ENCODE data around the gene FAM114A2. TPM values are rescaled to one million over a fixed set of nuclear protein-coding genes. Genes with fewer than 3 reads are reported as not detected.

The FAM114A2 gene
- total RNA-seq (10 to 100 TPM; 39.0 to 45.5 TPM), polyA plus RNA-seq (10 to 100 TPM; 18.2 to 20.6 TPM)

- H3K9me3 Mint-ChIP-seq = no peaks in the 10 kb centered on the region
- CTCF ChIA-PET (ENCODE audit: partially characterized antibody) = interaction anchor here (1.7 to 3.3 kb wide), 3 partner anchors 15 to 151 kb away, joined by 3 to 16 read pairs (median 9); partner anchors contain the start of gene GALNT10
- Histone ChIP-seq H3K27me3 (ENCODE audit: insufficient read depth, low read length) (no peaks in the 10 kb centered on the region), H3K36me3 (ENCODE audit: insufficient read depth, low read length) (no peaks in the 10 kb centered on the region), H3K9me3 (ENCODE audit: control insufficient read depth in 1 of 2, low read length in 2 of 2) (no peaks in the 10 kb centered on the region), H3K4me3 (ENCODE audit: low read length in 2 of 2) (peak within 1 kb of the TSS; percentile 59 to 99), H3K4me1 (ENCODE audit: insufficient read depth, low read length) (peaks cover 44% of the 10 kb centered on the region), H3K27ac (ENCODE audit: low read depth, low read length) (peak within 1 kb of the TSS; percentile 72)
- DNase-seq = peak; percentile 85 to 91 (median 86)
- H3K27me3 Mint-ChIP-seq = no peaks in the 10 kb centered on the region
- POLR2A ChIA-PET (ENCODE audit: partially characterized antibody) = interaction anchor here (0.8 to 2.4 kb wide), 21 partner anchors 9 to 898 kb away, joined by 3 to 39 read pairs (median 4); partner anchors contain the start of genes CNOT8, GALNT10, GEMIN5 and SAP30L
- peak within 1 kb of the TSS; percentile 91 to 99 (median 98) for H3K27ac Mint-ChIP-seq
- peaks cover 8 to 22% of the 10 kb centered on the region in 2 donors for H3K36me3 Mint-ChIP-seq
- H3K4me1 Mint-ChIP-seq = peaks cover 39 to 59% (median 51%) of the 10 kb centered on the region in 4 donors
- intact Hi-C loops (cut with micrococcal nuclease) = loop anchor here (1.0 kb wide), 2 partner anchors 151 to 406 kb away; partner anchors contain the start of genes GALNT10 and SAP30L
- peak within 1 kb of the TSS; percentile 92 to 99 (median 98) for H3K4me3 Mint-ChIP-seq
Measured at GRCh38 chr5:154038707-154039457, at the start of gene FAM114A2, which contains the start of gene MFAP3. Gene FAM114A2 (minus strand): TSS chr5:154038910. CDS start chr5:154034953, 3,957 bp downstream. Gene MFAP3 (plus strand): TSS chr5:154038967. CDS start chr5:154049723, 10,756 bp downstream.

- H3K4me3 Mint-ChIP-seq = no peak overlapping the region
- no peaks in the 10 kb centered on the region for H3K4me1 ChIP-seq (ENCODE audit: insufficient read depth, low read length)
- H3K27me3 Mint-ChIP-seq = peaks cover 2% of the 10 kb centered on the region in 2 donors
- no peaks in the 10 kb centered on the region for H3K36me3 Mint-ChIP-seq
- intact Hi-C loops (cut with micrococcal nuclease) = no loop called here
- H3K27ac ChIP-seq (ENCODE audit: low read depth, low read length) = no peak overlapping the region
- no peak overlapping the region for H3K4me3 ChIP-seq (ENCODE audit: low read length in 2 of 2)
- peaks cover 0 to 2% (median 0%) of the 10 kb centered on the region in 4 donors for H3K4me1 Mint-ChIP-seq
- H3K27me3 ChIP-seq (ENCODE audit: insufficient read depth, low read length) = no peaks in the 10 kb centered on the region
- no peak for DNase-seq
- ChIA-PET POLR2A (ENCODE audit: partially characterized antibody) (interaction anchor here (0.8 kb wide), 1 partner anchor 9 kb away, joined by 3 read pairs; no protein-coding TSS in a partner anchor), CTCF (ENCODE audit: partially characterized antibody) (interaction anchor here (1.1 to 1.2 kb wide), 2 partner anchors 13 to 15 kb away, joined by 4 to 6 read pairs; no protein-coding TSS in a partner anchor)
- H3K9me3 Mint-ChIP-seq = peaks cover 0 to 2% (median 0%) of the 10 kb centered on the region in 8 donors
- no peaks in the 10 kb centered on the region for H3K9me3 ChIP-seq (ENCODE audit: control insufficient read depth in 1 of 2, low read length in 2 of 2)
- no peaks in the 10 kb centered on the region for H3K36me3 ChIP-seq (ENCODE audit: insufficient read depth, low read length)
- no peak overlapping the region for H3K27ac Mint-ChIP-seq
Measured at GRCh38 chr5:154087260-154087659, 48.5 kb upstream of the FAM114A2 start.

GRCh38 chr5:154086641-154087040 lies 47.9 kb upstream of the FAM114A2 start:
- Histone ChIP-seq H3K9me3 (ENCODE audit: control insufficient read depth in 1 of 2, low read length in 2 of 2) (no peaks in the 10 kb centered on the region), H3K4me1 (ENCODE audit: insufficient read depth, low read length) (no peaks in the 10 kb centered on the region), H3K36me3 (ENCODE audit: insufficient read depth, low read length) (no peaks in the 10 kb centered on the region), H3K27me3 (ENCODE audit: insufficient read depth, low read length) (no peaks in the 10 kb centered on the region), H3K4me3 (ENCODE audit: low read length in 2 of 2) (no peak overlapping the region), H3K27ac (ENCODE audit: low read depth, low read length) (no peak overlapping the region)
- DNase-seq = no peak
- Mint-ChIP-seq H3K36me3 (no peaks in the 10 kb centered on the region), H3K27ac (no peak overlapping the region), H3K9me3 (peaks cover 0 to 2% (median 0%) of the 10 kb centered on the region in 8 donors), H3K4me1 (peaks cover 0 to 2% (median 0%) of the 10 kb centered on the region in 4 donors), H3K4me3 (no peak overlapping the region), H3K27me3 (peaks cover 2% of the 10 kb centered on the region in 2 donors)
- CTCF ChIA-PET (ENCODE audit: partially characterized antibody) = interaction anchor here (1.1 to 1.2 kb wide), 2 partner anchors 12 to 14 kb away, joined by 4 to 6 read pairs; no protein-coding TSS in a partner anchor
- intact Hi-C loops (cut with micrococcal nuclease) = no loop called here
- POLR2A ChIA-PET (ENCODE audit: partially characterized antibody) = interaction anchor here (0.8 kb wide), 1 partner anchor 10 kb away, joined by 3 read pairs; no protein-coding TSS in a partner anchor

- Mint-ChIP-seq H3K36me3 (no peaks in the 10 kb centered on the region), H3K9me3 (peaks cover 0 to 2% (median 0%) of the 10 kb centered on the region in 8 donors), H3K4me1 (peaks cover 0 to 2% (median 0%) of the 10 kb centered on the region in 4 donors), H3K4me3 (no peak overlapping the region), H3K27ac (no peak overlapping the region), H3K27me3 (peaks cover 2% of the 10 kb centered on the region in 2 donors)
- ChIA-PET CTCF (ENCODE audit: partially characterized antibody) (interaction anchor here (1.1 to 1.2 kb wide), 2 partner anchors 12 to 14 kb away, joined by 4 to 6 read pairs; no protein-coding TSS in a partner anchor), POLR2A (ENCODE audit: partially characterized antibody) (no interaction called here)
- no peak overlapping the region for H3K27ac ChIP-seq (ENCODE audit: low read depth, low read length)
- H3K4me3 ChIP-seq (ENCODE audit: low read length in 2 of 2) = no peak overlapping the region
- DNase-seq = no peak
- H3K36me3 ChIP-seq (ENCODE audit: insufficient read depth, low read length) = no peaks in the 10 kb centered on the region
- H3K27me3 ChIP-seq (ENCODE audit: insufficient read depth, low read length) = no peaks in the 10 kb centered on the region
- intact Hi-C loops (cut with micrococcal nuclease) = no loop called here
- no peaks in the 10 kb centered on the region for H3K9me3 ChIP-seq (ENCODE audit: control insufficient read depth in 1 of 2, low read length in 2 of 2)
- no peaks in the 10 kb centered on the region for H3K4me1 ChIP-seq (ENCODE audit: insufficient read depth, low read length)
Measured at GRCh38 chr5:154086146-154086545, 47.4 kb upstream of the FAM114A2 start.

GRCh38 chr5:154084062-154084639 lies 45.4 kb upstream of the FAM114A2 start:
- H3K36me3 ChIP-seq (ENCODE audit: insufficient read depth, low read length) = no peaks in the 10 kb centered on the region
- H3K4me1 ChIP-seq (ENCODE audit: insufficient read depth, low read length) = no peaks in the 10 kb centered on the region
- no peaks in the 10 kb centered on the region for H3K27me3 ChIP-seq (ENCODE audit: insufficient read depth, low read length)
- H3K4me1 Mint-ChIP-seq = peaks cover 0 to 2% (median 0%) of the 10 kb centered on the region in 4 donors
- no peak overlapping the region for H3K27ac Mint-ChIP-seq
- ChIA-PET CTCF (ENCODE audit: partially characterized antibody) (interaction anchor here (4.2 kb wide), 1 partner anchor 12 kb away, joined by 15 read pairs; no protein-coding TSS in a partner anchor), POLR2A (ENCODE audit: partially characterized antibody) (no interaction called here)
- no peak overlapping the region for H3K27ac ChIP-seq (ENCODE audit: low read depth, low read length)
- H3K9me3 ChIP-seq (ENCODE audit: control insufficient read depth in 1 of 2, low read length in 2 of 2) = no peaks in the 10 kb centered on the region
- DNase-seq = no peak
- no peak overlapping the region for H3K4me3 ChIP-seq (ENCODE audit: low read length in 2 of 2)
- H3K9me3 Mint-ChIP-seq = peaks cover 0 to 2% (median 0%) of the 10 kb centered on the region in 8 donors
- intact Hi-C loops (cut with micrococcal nuclease) = no loop called here
- H3K36me3 Mint-ChIP-seq = no peaks in the 10 kb centered on the region
- peaks cover 0 to 2% of the 10 kb centered on the region in 2 donors for H3K27me3 Mint-ChIP-seq
- H3K4me3 Mint-ChIP-seq = no peak overlapping the region

- Mint-ChIP-seq H3K4me1 (peaks cover 0 to 7% (median 4%) of the 10 kb centered on the region in 4 donors), H3K36me3 (no peaks in the 10 kb centered on the region), H3K27me3 (no peaks in the 10 kb centered on the region), H3K9me3 (no peaks in the 10 kb centered on the region), H3K4me3 (no peak overlapping the region), H3K27ac (no peak overlapping the region)
- H3K4me1 ChIP-seq (ENCODE audit: insufficient read depth, low read length) = peaks cover 6% of the 10 kb centered on the region
- H3K9me3 ChIP-seq (ENCODE audit: control insufficient read depth in 1 of 2, low read length in 2 of 2) = no peaks in the 10 kb centered on the region
- ChIA-PET CTCF (ENCODE audit: partially characterized antibody) (interaction anchor here (4.2 kb wide), 1 partner anchor 9 kb away, joined by 15 read pairs; no protein-coding TSS in a partner anchor), POLR2A (ENCODE audit: partially characterized antibody) (no interaction called here)
- no peak overlapping the region for H3K4me3 ChIP-seq (ENCODE audit: low read length in 2 of 2)
- H3K27ac ChIP-seq (ENCODE audit: low read depth, low read length) = no peak overlapping the region
- no peak for DNase-seq
- H3K27me3 ChIP-seq (ENCODE audit: insufficient read depth, low read length) = no peaks in the 10 kb centered on the region
- no peaks in the 10 kb centered on the region for H3K36me3 ChIP-seq (ENCODE audit: insufficient read depth, low read length)
- intact Hi-C loops (cut with micrococcal nuclease) = no loop called here
Measured at GRCh38 chr5:154081246-154081645, 42.5 kb upstream of the FAM114A2 start.
